Kidney epithelial cell (primary cell): ENCODE data around the gene F7. TPM values are rescaled to one million over a fixed set of nuclear protein-coding genes. Genes with fewer than 3 reads are reported as not detected.
"Not testable (repeated sequence)": the region's sequence is repeated elsewhere in the genome, so short reads cannot be mapped to it uniquely, and the experiment has no call there.

Experiments
- DNase-seq: peaks from one replicate; pipeline ENCODE4 v3.0.0-alpha.2; 2010; ENCODE audit warnings: low read depth
- H3K27me3 ChIP-seq: 2 replicates; pipeline ENCODE4 v1.6.0; 2011; ENCODE audit warnings: low read length; ENCODE audit not compliant: control insufficient read depth, insufficient read depth
- H3K36me3 ChIP-seq: 2 replicates; pipeline ENCODE4 v1.5.1; 2011; ENCODE audit warnings: low read length; ENCODE audit not compliant: control insufficient read depth, insufficient read depth
- H3K4me3 ChIP-seq: 2 replicates; pipeline ENCODE4 v1.5.1; 2011; ENCODE audit warnings: low read depth, mild to moderate bottlenecking, control low read depth, low read length
- total RNA-seq: library from RNA; depleted of rRNA; stranded (reverse); fragments of >200 nt; gene quantifications from 2 replicates; pipeline ENCODE4 v1.2.3, GENCODE V29; 2015
- TF ChIP-seq, protein P1 (sequence below): IDR thresholded peaks from 2 replicates; pipeline ENCODE4 v1.5.1; 2011; ENCODE audit warnings: mild to moderate bottlenecking, moderate library complexity, low read length, control low read depth, inconsistent platforms; ENCODE audit not compliant: insufficient read depth, poor library complexity, severe bottlenecking

Gene F7
- total RNA-seq, 1 donor from 2014 or later: 0.38 TPM

GRCh38 chr13:113099142-113099541 lies 6.4 kb upstream of the F7 start:
- TF ChIP-seq, protein P1, sequence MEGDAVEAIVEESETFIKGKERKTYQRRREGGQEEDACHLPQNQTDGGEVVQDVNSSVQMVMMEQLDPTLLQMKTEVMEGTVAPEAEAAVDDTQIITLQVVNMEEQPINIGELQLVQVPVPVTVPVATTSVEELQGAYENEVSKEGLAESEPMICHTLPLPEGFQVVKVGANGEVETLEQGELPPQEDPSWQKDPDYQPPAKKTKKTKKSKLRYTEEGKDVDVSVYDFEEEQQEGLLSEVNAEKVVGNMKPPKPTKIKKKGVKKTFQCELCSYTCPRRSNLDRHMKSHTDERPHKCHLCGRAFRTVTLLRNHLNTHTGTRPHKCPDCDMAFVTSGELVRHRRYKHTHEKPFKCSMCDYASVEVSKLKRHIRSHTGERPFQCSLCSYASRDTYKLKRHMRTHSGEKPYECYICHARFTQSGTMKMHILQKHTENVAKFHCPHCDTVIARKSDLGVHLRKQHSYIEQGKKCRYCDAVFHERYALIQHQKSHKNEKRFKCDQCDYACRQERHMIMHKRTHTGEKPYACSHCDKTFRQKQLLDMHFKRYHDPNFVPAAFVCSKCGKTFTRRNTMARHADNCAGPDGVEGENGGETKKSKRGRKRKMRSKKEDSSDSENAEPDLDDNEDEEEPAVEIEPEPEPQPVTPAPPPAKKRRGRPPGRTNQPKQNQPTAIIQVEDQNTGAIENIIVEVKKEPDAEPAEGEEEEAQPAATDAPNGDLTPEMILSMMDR: no peak
- Histone ChIP-seq H3K36me3 (no peaks in the 10 kb centered on the region), H3K27me3 (peaks cover 32% of the 10 kb centered on the region), H3K4me3 (no peak overlapping the region)
- no peak for DNase-seq

DNA sequence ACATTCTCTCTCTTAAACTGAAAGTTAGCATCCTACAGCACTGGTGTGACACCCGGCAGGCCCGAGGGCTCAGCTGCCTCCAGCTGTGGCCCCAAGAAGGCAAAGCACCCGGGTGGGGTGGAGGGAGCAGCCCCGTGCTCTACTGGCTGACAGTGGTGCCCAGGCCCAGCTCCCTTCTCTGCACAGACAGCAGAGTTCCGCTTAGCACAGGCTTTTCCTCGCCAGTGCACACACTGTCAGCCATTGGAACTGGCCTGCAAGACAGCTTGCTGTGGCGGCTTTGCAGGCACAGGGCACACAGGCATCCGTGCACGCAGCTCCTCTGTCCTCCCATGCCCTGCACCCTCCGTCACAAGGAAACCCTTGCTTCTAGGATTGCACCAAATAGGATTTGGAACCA lies 3.3 kb upstream of the F7 start:
- H3K27me3 ChIP-seq: peaks cover 30% of the 10 kb centered on the region
- not testable (repeated sequence) for H3K4me3 ChIP-seq, DNase-seq, H3K36me3 ChIP-seq

DNA sequence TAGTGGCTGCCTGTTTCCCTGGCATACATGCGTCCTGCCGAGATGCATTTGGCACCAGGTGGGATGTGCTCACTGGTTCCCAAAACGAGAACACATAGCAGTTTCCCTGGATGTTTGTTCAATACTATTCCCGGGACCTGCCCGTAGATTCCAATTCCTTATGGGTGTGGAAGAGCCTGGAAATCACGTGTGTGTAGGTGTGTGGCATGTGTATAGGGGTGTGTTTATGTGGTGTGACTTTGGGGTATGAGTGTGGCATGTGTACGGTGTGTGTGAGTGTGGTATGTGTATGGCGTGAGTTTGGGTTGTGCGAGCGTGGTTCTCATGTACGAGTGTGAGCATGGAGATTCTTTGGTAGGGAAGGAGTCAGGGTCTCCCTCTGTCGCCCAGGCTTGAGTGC lies 2.9 kb upstream of the F7 start:
- no peak for DNase-seq
- TF ChIP-seq, protein P1: no peak

DNA sequence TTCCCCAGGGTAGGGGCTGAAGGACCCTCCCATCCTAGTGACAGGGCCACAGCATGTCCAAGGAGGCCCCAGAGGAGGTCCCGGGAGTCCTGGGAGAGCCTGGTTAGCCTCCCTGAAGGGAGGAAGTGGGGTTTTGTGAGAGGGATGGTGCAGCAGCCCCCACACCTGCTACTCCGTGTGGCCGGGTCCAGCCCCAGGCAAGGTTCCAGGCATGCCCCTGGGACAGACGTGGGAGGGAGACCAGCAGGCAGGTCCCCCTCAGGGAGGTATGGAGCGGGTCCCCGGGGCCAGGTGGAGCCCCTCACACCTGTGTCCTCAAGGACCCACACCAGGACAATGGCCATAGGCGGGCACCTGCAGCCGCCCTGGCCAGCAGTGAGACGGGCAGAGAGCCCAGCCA lies 1.9 kb upstream of the F7 start:
- Histone ChIP-seq H3K36me3 (no peaks in the 10 kb centered on the region), H3K4me3 (no peak overlapping the region), H3K27me3 (peaks cover 24% of the 10 kb centered on the region)
- DNase-seq: no peak
- TF ChIP-seq, protein P1: no peak

More for the DNA sequence above, 2.9 kb upstream of the F7 start:
- Histone ChIP-seq H3K36me3 (no peaks in the 10 kb centered on the region), H3K27me3 (peaks cover 30% of the 10 kb centered on the region), H3K4me3 (no peak overlapping the region)

- Histone ChIP-seq H3K4me3 (no peak overlapping the region), H3K36me3 (no peaks in the 10 kb centered on the region), H3K27me3 (peaks cover 43% of the 10 kb centered on the region)
- no peak for DNase-seq
- TF ChIP-seq, protein P1: no peak
These were observed 396 bp downstream of the F7 start for GRCh38 chr13:113105921-113106452.

- DNase-seq: no peak
- Histone ChIP-seq H3K4me3 (no peak overlapping the region), H3K36me3 (no peaks in the 10 kb centered on the region), H3K27me3 (peaks cover 48% of the 10 kb centered on the region)
- TF ChIP-seq, protein P1: no peak
These were observed 1.2 kb downstream of the F7 start for GRCh38 chr13:113106711-113107351.

GRCh38 chr13:113108521-113108920 lies 2.9 kb downstream of the F7 start:
- not testable (repeated sequence) for H3K4me3 ChIP-seq, DNase-seq, H3K36me3 ChIP-seq
- peaks cover 43% of the 10 kb centered on the region for H3K27me3 ChIP-seq
